AG04449 (cell line): ENCODE results near the gene RBMS2.

ENCODE experiments used
- CTCF ChIA-PET: fragments of 350-600 bp; formaldehyde crosslinking; extraction: SDS; loops from one replicate; lab custom pipeline; 2021; ENCODE audit warnings: antibody characterized with exemption; lab: Yijun Ruan, JAX
- POLR2A ChIA-PET: fragments of 400-600, 350-600 bp; formaldehyde crosslinking; extraction: SDS; loops from one replicate; lab custom pipeline; 2020; ENCODE audit warnings: antibody characterized with exemption, inconsistent platforms; lab: Yijun Ruan, JAX
- DNase-seq: peaks from one replicate; pipeline ENCODE4 v3.0.0-alpha.2; 2010; ENCODE audit warnings: low read depth, low spot score
- H3K4me3 ChIP-seq: 2 replicates; pipeline ENCODE4 v1.5.1; 2011; ENCODE audit warnings: low read depth, mild to moderate bottlenecking, control low read depth, low read length
- CTCF ChIP-seq: IDR thresholded peaks from one replicate; pipeline ENCODE4 v1.5.1; 2011; ENCODE audit warnings: mild to moderate bottlenecking, moderate library complexity, low read length, control low read depth, inconsistent platforms; ENCODE audit not compliant: insufficient read depth; ENCODE audit errors: missing control alignments

Gene RBMS2

GRCh38 chr12:56517854-56518253 is 3.8 kb upstream of the RBMS2 start:
- no peak for DNase-seq
- no peak for TF ChIP-seq CTCF
- no peak overlapping the region for H3K4me3 ChIP-seq
- CTCF ChIA-PET = interaction anchor here (0.6 to 11.9 kb wide), 7 partner anchors 11 to 119 kb away, joined by 3 to 248 read pairs (median 51); no protein-coding TSS in a partner anchor
- POLR2A ChIA-PET = interaction anchor here (1.3 kb wide), 1 partner anchor 119 kb away, joined by 3 read pairs; no protein-coding TSS in a partner anchor

GRCh38 chr12:56518570-56518969 is 3.0 kb upstream of the RBMS2 start:
- DNase-seq = no peak
- ChIA-PET CTCF (interaction anchor here (0.6 to 11.9 kb wide), 4 partner anchors 17 to 118 kb away, joined by 3 to 248 read pairs (median 114); no protein-coding TSS in a partner anchor), POLR2A (no interaction called here)
- no peak overlapping the region for H3K4me3 ChIP-seq
- TF ChIP-seq CTCF = no peak

GRCh38 chr12:56520048-56520447 is 1.6 kb upstream of the RBMS2 start:
- POLR2A ChIA-PET = no interaction called here
- CTCF ChIA-PET = interaction anchor here (0.9 to 11.9 kb wide), 7 partner anchors 12 to 117 kb away, joined by 3 to 248 read pairs (median 12); no protein-coding TSS in a partner anchor
- no peak for DNase-seq
- H3K4me3 ChIP-seq = no peak overlapping the region
- no peak for TF ChIP-seq CTCF

GRCh38 chr12:56520506-56520905 is 1.1 kb upstream of the RBMS2 start:
- ChIA-PET CTCF (interaction anchor here (0.9 to 4.3 kb wide), 11 partner anchors 9 to 116 kb away, joined by 3 to 40 read pairs (median 4); no protein-coding TSS in a partner anchor), POLR2A (no interaction called here)
- TF ChIP-seq CTCF = no peak
- H3K4me3 ChIP-seq = no peak overlapping the region
- DNase-seq = no peak

- CTCF ChIA-PET = interaction anchor here (0.7 to 4.3 kb wide), 14 partner anchors 7 to 115 kb away, joined by 3 to 40 read pairs (median 8); no protein-coding TSS in a partner anchor
- TF ChIP-seq CTCF = no peak
- POLR2A ChIA-PET = interaction anchor here (0.6 to 1.0 kb wide), 5 partner anchors 20 to 792 kb away, joined by 4 to 5 read pairs (median 4); partner anchors contain the start of gene CD63
- H3K4me3 ChIP-seq = no peak overlapping the region
- no peak for DNase-seq
Measured at GRCh38 chr12:56521209-56521589, 421 bp upstream of the RBMS2 start.

GRCh38 chr12:56522411-56523193 is 982 bp downstream of the RBMS2 start:
- ChIA-PET POLR2A (interaction anchor here (1.0 to 1.4 kb wide), 2 partner anchors 9 to 114 kb away, joined by 3 to 9 read pairs; no protein-coding TSS in a partner anchor), CTCF (interaction anchor here (0.7 to 4.3 kb wide), 17 partner anchors 9 to 114 kb away, joined by 3 to 40 read pairs (median 7); no protein-coding TSS in a partner anchor)
- DNase-seq = no peak
- no peak for TF ChIP-seq CTCF
- H3K4me3 ChIP-seq = peak overlapping the region; percentile 60
